ENCODE results near the gene ATP5PD. TPM values are rescaled to one million over a fixed set of nuclear protein-coding genes. Genes with fewer than 3 reads are reported as not detected.

ATP5PD gene
- total and polyA plus RNA-seq, 2 of the 13 experiments (the other 11 are each of a cell fraction or from before 2014, with no cell fraction given): 158 to 428 TPM

GRCh38 chr17:75084039-75084660 lies 37.4 kb upstream of the ATP5PD start (continued):
- TF ChIP-seq REST (IDR thresholded peaks at IDR 0.05; ENCODE audit: borderline replicate concordance in 1 of 2, low read depth in 1 of 2, low read length in 2 of 2) (peak in 1 of 2 experiments; percentile 32; a peak in 1 of 4 replicates), SP2 (CRISPR knock-in tag; IDR thresholded peaks at IDR 0.05) (no peak), HINFP (CRISPR knock-in tag; IDR thresholded peaks at IDR 0.05; ENCODE audit: low read depth) (no peak), SMAD1 (CRISPR knock-in tag; IDR thresholded peaks at IDR 0.05; ENCODE audit: borderline replicate concordance, low read depth) (peak; percentile 75; the same call in 1 of the 2 replicates), ZNF10 (CRISPR knock-in tag; IDR thresholded peaks at IDR 0.05; ENCODE audit: borderline replicate concordance, low read depth) (no peak), ZNF800 (CRISPR knock-in tag; IDR thresholded peaks at IDR 0.05) (peak; percentile 50), DMAP1 (CRISPR knock-in tag; IDR thresholded peaks at IDR 0.05) (no peak), HNRNPLL (IDR thresholded peaks at IDR 0.05; ENCODE audit: low read depth, low read length, poor library complexity, severe bottlenecking) (no peak), ZNF431 (CRISPR knock-in tag; IDR thresholded peaks at IDR 0.05; ENCODE audit: borderline replicate concordance, low read depth) (no peak; the same call in 1 of the 2 replicates), MTF2 (CRISPR knock-in tag; IDR thresholded peaks at IDR 0.05; ENCODE audit: borderline replicate concordance) (0 out of 2 replicates have a peak, but pooled peaks have one; percentile 33), ZNF207 (IDR thresholded peaks at IDR 0.05; ENCODE audit: borderline replicate concordance) (no peak), NR2F2 (IDR thresholded peaks at IDR 0.05; ENCODE audit: borderline replicate concordance, low read depth) (peak; percentile 99), CREB3 (CRISPR knock-in tag; IDR thresholded peaks at IDR 0.05) (no peak), ZNF773 (CRISPR knock-in tag; IDR thresholded peaks at IDR 0.05; ENCODE audit: borderline replicate concordance) (no peak), RAD21 (CRISPR knock-in tag; IDR thresholded peaks at IDR 0.05) (peak; percentile 25; the same call in 1 of the 2 replicates), RBAK (CRISPR knock-in tag; IDR thresholded peaks at IDR 0.05) (peak; percentile 66; the same call in 1 of the 2 replicates), NFYB (CRISPR knock-in tag; IDR thresholded peaks at IDR 0.05) (no peak), NFRKB (IDR thresholded peaks at IDR 0.05) (no peak)
